Stimulated activated CD4-positive, alpha-beta T cell treated with anti-CD3 and anti-CD28 coated beads, Interleukin-12 subunit alpha, Interleukin-12 subunit beta, amount 100 ng/mL, for 4 hours (primary cell): ENCODE data around the gene CFAP53.

ENCODE experiments used
- DNase-seq: peaks from one replicate; pipeline ENCODE4 v3.0.0-alpha.2; 2020

CFAP53 gene

GRCh38 chr18:50287441-50288347 is 21.4 kb upstream of the CFAP53 start, which contains the start of gene CXXC1:
CXXC1 (minus strand) TSS chr18:50287692; CDS start chr18:50287589, 103 bp downstream.
- DNase-seq = peak; percentile 95

GRCh38 chr18:50287028-50287440 is 20.7 kb upstream of the CFAP53 start:
- no peak for DNase-seq

GRCh38 chr18:50286391-50287027 is 20.2 kb upstream of the CFAP53 start:
- no peak for DNase-seq

GRCh38 chr18:50285631-50286321 is 19.5 kb upstream of the CFAP53 start:
- no peak for DNase-seq

GRCh38 chr18:50285071-50285470 is 18.8 kb upstream of the CFAP53 start:
- no peak for DNase-seq

GRCh38 chr18:50284255-50284885 is 18.1 kb upstream of the CFAP53 start:
- DNase-seq = no peak

- DNase-seq = no peak
Observed at GRCh38 chr18:50283469-50284209, 17.3 kb upstream of the CFAP53 start.

GRCh38 chr18:50282521-50283335 is 16.4 kb upstream of the CFAP53 start:
- DNase-seq = no peak

- no peak for DNase-seq
Observed at GRCh38 chr18:50281972-50282520, 15.8 kb upstream of the CFAP53 start.

- DNase-seq = peak; percentile 93
Observed at GRCh38 chr18:50281295-50281971, 15.1 kb upstream of the CFAP53 start, which contains the start of gene MBD1. MBD1 (minus strand) TSS chr18:50281523; CDS start chr18:50279992, 1,531 bp downstream.

GRCh38 chr18:50280707-50281294 is 14.5 kb upstream of the CFAP53 start:
- DNase-seq = no peak

GRCh38 chr18:50279752-50280151 is 13.5 kb upstream of the CFAP53 start:
- DNase-seq = no peak

GRCh38 chr18:50277942-50278341 is 11.6 kb upstream of the CFAP53 start:
- no peak for DNase-seq

GRCh38 chr18:50276452-50276851 is 10.2 kb upstream of the CFAP53 start:
- DNase-seq = no peak

- no peak for DNase-seq
Observed at GRCh38 chr18:50275503-50276036, 9.3 kb upstream of the CFAP53 start.

GRCh38 chr18:50274941-50275340 is 8.6 kb upstream of the CFAP53 start:
- DNase-seq = no peak

GRCh38 chr18:50274044-50274442 is 7.7 kb upstream of the CFAP53 start:
- no peak for DNase-seq

GRCh38 chr18:50273203-50274043 is 7.1 kb upstream of the CFAP53 start:
- DNase-seq = no peak

- DNase-seq = no peak
Observed at GRCh38 chr18:50272568-50272967, 6.3 kb upstream of the CFAP53 start.
